ENCODE results near the gene ZMYM1.

Gene ZMYM1

GRCh38 chr1:35151220-35151619 is 72.0 kb downstream of the ZMYM1 start:
- Histone ChIP-seq H3K4me3 (ENCODE audit: low read length) (no peak overlapping the region), H4K20me1 (ENCODE audit: insufficient read depth, low read length) (no peaks in the 10 kb centered on the region), H3K36me3 (replicated peaks; ENCODE audit: low read depth, low read length) (no peaks in the 10 kb centered on the region), H3K9ac (ENCODE audit: low read length) (no peak overlapping the region), H3K4me1 (ENCODE audit: low read length) (no peaks in the 10 kb centered on the region), H3K4me2 (ENCODE audit: low read length) (no peak overlapping the region), H3K9me3 (ENCODE audit: insufficient read depth, low read length) (no peaks in the 10 kb centered on the region), H2AFZ (ENCODE audit: low read depth, low read length) (no peak overlapping the region), H3K79me2 (ENCODE audit: low read length) (no peaks in the 10 kb centered on the region), H3K27me3 (ENCODE audit: low read depth, low read length) (no peaks in the 10 kb centered on the region), H3K27ac (ENCODE audit: low read length) (no peak overlapping the region)
- no peak for TF ChIP-seq CTCF (IDR thresholded peaks at IDR 0.05; ENCODE audit: low read depth, low read length)
- no peak for TF ChIP-seq EZH2phosphoT487 (IDR thresholded peaks at IDR 0.05; ENCODE audit: low read depth)

- Histone ChIP-seq H3K4me2 (ENCODE audit: low read length) (no peak overlapping the region), H3K4me1 (ENCODE audit: low read length) (peaks cover 5% of the 10 kb centered on the region), H3K4me3 (ENCODE audit: low read length) (no peak overlapping the region), H3K9ac (ENCODE audit: low read length) (no peak overlapping the region), H3K27me3 (ENCODE audit: low read depth, low read length) (no peaks in the 10 kb centered on the region), H4K20me1 (ENCODE audit: insufficient read depth, low read length) (no peaks in the 10 kb centered on the region), H3K27ac (ENCODE audit: low read length) (no peak overlapping the region), H3K9me3 (ENCODE audit: insufficient read depth, low read length) (no peaks in the 10 kb centered on the region), H2AFZ (ENCODE audit: low read depth, low read length) (no peak overlapping the region), H3K79me2 (ENCODE audit: low read length) (no peaks in the 10 kb centered on the region), H3K36me3 (replicated peaks; ENCODE audit: low read depth, low read length) (no peaks in the 10 kb centered on the region)
- TF ChIP-seq EZH2phosphoT487 (IDR thresholded peaks at IDR 0.05; ENCODE audit: low read depth) (no peak), CTCF (IDR thresholded peaks at IDR 0.05; ENCODE audit: low read depth, low read length) (no peak)
These were observed 85.7 kb downstream of the ZMYM1 start for GRCh38 chr1:35164893-35165292.

Measured in OCI-LY3 (cell line).